Myocyte (in vitro differentiated cells): ENCODE data around the gene TMC1. TPM values are rescaled to one million over a fixed set of nuclear protein-coding genes. Genes with fewer than 3 reads are reported as not detected.
"Not testable (repeated sequence)": the region's sequence is repeated elsewhere in the genome, so short reads cannot be mapped to it uniquely, and the experiment has no call there.

Source experiments
- DNase-seq: peaks from one replicate; pipeline ENCODE4 v3.0.0-alpha.2; 2012; ENCODE audit warnings: low read depth
- total RNA-seq: library from RNA; depleted of rRNA; stranded (reverse); fragments of >200 nt; gene quantifications from 2 replicates; pipeline ENCODE4 v1.2.3, GENCODE V29; 2014

The TMC1 gene
- total RNA-seq, 1 donor from 2014 or later = 0.40 TPM

DNA sequence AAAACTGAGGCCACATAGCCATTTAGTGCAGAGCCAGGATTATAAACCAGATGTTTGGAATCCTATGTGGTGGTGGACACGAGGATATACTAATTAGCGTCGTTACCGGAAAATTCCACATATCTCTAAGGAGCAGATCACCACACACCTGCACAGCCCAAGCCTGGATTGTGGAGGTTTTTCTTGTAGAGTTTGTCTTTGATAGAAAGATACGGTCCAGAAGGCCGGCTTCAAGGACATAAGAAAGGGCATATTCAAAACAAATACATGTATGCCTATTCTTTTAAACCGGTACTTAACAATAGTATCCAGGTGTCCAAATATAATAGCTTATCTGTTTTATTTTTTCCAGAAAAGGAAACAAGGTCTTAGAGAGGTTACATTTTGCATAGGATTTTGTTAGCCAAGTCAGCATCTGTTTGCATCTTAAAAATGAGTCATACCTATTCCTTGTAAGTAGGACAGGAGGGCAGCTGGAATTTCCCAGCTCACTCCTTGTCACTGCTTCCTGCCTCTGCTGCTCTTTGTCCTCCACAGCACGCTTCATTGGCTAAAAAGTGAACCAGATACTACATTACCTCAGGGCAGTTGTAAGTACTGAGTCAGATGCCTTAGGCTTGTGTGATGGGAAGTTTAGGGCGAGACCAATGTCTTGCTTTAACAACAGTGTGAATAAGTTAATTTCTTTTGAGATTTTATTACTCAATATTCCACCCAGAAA, 3.6 kb downstream of the TMC1 start:
- DNase-seq = peak; percentile 71

DNA sequence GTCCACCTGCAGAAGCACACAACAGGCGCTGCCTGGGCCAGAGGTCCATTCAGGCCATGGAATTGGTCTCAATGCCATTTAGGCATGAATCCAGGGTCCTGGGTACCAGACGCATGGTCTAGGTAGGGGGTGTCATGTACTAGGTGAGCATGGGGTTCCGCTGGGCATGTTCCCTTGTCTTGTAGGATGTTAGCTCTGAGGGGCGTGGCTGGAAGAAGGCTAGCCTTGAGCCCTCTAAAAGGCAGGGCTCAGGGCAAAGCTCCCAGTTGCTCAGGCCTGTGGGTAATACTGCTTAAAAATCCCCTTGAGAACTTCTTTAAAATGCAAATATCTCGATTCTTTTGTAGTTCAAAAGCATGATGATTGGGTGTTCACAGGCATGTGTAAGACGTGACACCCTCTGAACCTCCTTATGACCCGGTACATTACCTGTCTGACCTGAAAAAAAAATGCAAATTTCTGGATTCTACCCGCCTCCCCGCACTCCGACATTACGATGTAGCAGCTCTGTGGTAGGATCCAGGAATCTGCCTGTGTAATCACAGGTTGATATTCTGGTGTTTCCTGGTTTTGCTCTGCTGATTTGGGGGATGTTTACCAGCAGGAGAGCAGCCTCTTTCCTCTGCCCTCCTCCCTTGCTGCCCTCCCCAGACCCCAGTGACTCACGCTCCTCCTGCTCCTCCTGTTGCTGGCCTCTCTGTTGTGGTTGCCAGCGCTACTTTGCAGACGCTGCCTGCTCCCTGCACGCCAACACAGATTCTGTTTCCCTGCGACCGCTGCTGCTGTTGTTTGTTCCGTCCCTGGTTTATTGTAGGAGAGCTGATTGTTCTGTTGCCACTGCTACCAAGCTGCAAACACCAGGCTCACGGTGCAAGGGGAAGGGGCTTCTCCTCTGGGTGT, 5.7 kb downstream of the TMC1 start:
- peak; percentile 95 for DNase-seq

DNA sequence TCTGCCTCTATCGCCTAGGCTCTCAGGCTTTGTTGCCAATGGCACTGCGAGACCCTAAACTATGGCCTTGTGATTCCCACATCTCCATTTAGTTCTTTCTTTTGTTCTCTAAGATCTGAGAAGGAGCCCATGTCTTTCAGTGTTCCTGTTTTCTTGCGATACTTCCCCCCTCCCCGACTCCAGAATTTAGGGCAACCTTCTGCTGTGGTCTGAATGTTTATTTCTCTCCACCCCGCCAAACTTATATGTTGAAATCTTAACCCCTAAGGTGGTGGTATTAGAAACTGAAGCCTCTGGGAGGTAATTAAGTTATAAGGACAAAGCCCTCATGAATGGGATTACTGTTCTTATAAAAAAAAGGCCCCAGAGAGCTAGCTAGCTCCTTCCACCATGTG, 6.4 kb downstream of the TMC1 start:
- DNase-seq = no peak

DNA sequence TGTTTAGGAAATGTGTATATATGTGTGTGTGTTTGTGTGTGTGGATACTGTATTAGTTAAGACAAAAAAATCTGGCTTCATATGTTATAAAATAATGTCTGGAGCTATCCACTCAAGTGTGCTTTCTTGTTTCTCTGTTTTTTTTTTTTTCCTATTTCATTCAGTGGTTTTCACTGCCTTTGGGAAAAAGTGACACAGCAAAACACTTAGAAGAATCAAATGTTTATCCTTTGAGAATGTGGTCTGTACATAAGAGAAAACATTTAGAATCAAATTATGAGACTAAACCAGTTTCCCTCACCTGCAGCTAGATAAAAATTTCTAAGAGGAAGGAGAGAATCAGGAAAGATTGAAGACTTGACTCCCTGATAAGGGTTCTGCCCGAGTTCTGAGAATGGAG, 8.1 kb downstream of the TMC1 start:
- no peak for DNase-seq

DNA sequence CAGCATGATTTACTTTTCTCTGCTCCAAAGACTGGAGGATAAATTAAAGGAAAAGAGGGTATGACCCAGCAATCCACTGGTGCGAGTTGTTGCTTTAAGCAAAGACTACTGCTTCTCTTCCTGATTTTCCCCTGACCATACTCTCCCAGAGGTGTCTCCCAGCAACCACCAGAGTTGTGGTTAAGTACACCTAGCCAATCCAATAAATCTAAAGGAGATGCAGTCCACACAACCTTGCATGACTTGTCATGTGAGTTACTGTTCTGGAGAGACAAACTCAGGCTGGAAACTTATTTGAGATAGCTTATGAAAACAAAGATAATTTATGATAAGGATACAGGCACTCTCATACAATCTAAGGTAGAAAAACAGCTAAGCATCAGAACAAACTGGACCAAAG, 11.9 kb downstream of the TMC1 start:
- DNase-seq = no peak

DNA sequence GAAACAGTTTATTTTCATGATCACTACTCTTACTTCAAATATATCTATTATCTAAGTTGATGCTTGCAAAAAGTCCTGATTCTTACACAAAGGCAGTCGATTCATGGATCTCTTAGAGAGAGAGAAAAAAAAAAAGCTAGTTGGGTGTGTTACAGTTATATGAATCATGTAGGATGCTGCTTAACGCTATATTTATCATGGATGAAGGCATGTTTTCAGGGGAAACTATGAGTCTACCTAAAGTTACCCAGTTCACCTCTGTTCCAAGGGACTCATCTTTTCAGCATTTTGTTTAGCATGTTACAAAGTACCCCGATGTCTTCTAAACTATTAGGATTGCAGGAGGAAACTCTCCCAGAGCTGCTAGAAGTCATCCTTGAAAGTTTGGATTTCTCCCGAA, 13.5 kb downstream of the TMC1 start:
- no peak for DNase-seq

DNA sequence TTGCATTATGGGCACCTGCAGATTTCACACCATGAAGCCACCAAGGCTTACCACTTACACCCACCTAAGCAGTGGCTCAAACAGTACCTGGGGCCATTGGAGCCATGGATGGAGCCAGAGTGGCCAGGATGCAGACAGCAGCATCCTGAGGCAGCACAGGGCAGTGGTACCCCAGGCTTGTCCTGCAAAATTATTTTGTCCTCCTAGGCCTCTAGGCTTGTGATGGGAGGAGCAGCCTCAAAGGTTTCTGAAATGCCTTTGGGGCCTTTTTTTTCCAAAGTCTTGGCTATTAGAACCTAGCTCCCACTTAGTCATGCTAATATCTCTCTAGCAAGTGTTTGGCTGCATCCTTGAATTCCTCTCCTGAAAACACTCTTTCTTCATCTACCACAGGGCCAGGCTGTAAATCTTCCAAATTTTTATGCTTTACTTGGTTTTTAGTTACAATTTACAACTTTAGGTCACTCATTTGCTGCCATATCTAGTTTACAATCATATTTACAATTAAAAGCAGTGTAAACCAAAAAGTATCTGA, 15.7 kb downstream of the TMC1 start:
- no peak for DNase-seq

DNA sequence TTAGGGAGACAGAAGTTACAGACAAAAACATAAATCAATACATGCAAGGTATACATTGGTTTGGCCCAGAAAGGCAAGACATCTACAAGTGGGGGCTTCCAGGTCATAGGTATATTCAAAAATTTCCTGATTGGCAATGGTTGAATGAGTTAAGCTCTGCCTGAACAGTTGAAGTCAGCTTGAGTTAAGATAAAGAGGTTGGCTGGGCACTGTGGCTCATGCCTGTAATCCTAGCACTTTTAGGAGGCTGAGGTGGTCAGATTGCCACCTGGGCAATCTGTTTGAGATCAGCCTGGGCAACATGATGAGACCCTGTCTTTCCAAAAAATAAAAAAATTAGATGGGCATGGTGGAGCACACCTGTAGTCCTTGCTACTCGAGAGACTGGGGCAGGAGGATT, 16.3 kb downstream of the TMC1 start:
- no peak for DNase-seq

DNA sequence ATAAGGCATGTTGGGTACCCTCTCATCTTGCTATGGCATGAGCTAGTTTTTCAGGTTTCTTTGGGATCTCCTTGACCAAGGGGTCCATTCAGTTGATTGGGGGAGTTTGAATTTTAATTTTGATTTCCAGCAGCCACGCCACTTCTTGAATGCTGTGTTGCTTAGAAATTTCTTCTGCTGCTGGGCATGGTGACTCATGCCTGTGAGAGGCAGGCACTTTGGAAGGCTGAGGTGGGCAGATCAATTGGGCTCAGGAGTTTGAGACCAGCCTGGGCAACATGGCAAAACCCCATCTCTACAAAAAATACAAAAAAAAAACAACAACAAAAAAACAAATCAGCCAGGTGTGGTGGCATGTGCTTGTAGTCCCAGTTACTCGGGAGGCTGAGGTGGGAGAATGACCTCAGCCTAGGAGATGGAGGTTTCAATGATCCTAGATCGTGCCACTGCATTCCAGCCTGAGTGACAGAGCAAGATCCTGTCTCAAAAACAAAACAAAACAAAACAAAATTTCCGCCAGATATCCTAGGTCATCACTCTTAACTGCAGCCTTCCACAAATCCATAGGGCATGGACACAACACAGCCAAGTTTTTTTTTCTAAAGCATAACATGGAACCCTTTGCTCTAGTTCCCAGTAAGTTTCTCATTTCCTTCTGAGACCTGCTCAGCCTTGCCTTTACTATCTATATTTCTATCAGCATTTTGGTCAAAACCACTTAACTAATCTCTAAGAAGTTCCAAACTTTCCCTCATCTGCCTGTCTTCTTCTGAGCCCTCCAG, 17.7 kb downstream of the TMC1 start:
- DNase-seq = no peak

DNA sequence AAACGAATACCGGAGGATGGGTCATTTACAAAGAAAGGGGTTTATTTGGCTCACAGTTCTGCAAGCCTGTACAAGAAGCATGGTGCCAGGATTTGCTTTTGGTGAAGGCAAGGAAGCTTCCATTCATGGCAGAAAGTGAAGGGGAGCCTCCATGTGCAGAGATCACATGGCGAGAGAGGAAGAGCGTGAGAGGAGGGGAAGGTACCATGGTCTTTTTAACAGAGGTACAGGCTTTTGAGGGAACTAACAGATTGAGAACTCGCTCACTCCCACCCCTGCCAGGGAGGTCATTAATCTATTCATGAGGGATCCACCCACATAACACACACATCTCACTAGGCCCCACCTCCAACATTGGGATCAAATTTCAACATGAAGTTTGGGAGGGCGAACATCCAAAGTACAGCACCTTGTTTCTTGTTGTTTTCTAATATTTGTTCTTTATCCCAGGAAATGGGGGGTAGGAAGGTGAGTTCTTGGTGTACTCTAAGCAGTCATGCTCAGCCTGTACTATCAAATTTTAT, 18.5 kb downstream of the TMC1 start:
- DNase-seq = peak; percentile 51

DNA sequence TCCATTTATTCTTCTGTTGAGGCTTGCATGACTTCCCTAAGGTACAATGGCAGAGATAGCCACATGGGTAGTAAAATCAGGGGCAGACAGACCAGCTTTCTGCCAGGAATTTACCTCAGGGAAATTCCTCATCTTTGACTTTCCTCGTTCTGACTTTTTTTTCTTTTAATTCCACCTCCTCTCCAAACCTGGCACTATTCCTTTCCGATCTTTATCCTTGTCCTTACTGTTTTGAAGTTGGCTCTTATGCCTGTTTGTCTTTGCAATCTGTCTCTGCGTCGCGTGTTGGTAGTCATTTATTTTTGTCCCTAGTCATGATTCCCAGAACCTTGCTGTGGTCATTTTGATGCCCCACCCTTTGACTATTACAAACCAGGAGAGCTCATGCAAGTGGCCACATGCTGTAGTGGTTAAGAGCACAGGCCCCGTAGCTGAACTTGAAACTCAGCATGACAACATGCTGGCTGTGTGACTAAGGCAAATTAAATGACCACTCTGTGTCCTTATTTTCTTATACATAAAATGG, 19.0 kb downstream of the TMC1 start:
- DNase-seq = peak; percentile 94

DNA sequence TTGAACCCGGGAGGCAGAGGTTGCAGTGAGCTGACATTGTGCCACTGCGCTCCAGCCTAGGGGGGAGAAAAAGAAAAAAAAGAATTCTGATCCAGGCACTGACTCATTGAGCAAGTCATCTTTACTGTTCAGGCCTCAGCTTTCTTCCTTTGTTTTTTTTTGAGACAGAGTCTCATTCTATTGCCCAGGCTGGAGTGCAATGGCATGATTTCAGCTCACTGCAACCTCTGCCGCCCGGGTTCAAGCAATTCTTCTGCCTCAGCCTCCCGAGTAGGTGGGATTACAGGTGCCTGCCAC, 21.1 kb downstream of the TMC1 start:
- DNase-seq = not testable (repeated sequence)

DNA sequence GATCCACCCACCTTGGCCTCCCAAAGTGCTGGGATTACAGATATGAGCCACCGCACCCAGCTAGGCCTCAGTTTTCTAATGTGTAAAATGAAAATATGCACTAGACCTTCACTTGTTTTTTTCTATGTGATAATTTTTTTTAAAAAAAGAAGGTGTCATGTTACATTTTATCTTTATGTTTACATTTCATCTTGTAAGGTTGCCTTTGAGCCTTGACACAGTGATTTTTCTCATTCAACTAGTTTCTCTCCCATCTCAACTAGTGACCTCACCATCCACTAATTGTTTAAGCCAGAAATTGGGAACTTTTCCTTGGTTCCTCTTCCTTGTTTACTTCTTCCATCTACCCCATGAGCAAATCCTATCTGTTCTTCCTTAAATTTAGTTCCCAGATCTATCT, 21.5 kb downstream of the TMC1 start:
- no peak for DNase-seq

DNA sequence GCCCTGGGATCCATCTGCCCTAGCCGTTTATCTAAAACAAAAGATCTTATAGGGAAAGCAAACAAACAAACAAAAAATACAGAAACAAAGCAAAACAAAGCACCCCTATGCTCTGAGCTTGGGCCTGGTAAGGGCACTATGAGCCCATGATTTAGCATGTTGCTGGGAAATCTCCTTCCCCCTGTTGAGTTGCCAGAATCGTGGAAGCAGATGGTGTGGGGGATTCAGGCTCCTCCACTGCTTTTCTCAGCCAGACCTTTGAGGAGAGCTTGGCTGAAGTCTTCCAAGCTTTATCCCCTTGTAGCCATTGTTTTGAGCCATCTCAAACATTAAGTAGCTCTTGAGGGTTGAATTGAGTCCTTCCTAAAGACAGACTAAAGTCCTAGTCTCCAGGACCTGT, 29.9 kb downstream of the TMC1 start:
- DNase-seq = no peak

DNA sequence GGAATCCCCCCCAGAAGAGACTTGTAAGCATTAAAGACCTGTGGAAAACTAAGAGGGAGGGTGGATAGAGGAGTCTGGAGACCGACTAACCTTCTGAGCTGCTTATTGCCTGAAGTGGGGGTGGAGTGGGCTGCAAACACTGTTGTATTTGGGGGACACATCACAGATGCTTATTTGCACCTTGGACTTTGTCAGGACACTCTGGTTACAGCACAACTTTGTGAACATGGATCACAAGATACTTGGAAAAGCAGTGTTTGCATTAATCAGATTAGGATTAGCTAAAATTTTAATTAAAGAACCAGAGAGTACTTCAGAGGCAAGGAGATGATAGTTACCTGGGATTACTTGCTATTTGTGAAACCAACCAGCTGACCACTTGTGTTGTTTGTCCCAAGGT, 30.9 kb downstream of the TMC1 start:
- no peak for DNase-seq

DNA sequence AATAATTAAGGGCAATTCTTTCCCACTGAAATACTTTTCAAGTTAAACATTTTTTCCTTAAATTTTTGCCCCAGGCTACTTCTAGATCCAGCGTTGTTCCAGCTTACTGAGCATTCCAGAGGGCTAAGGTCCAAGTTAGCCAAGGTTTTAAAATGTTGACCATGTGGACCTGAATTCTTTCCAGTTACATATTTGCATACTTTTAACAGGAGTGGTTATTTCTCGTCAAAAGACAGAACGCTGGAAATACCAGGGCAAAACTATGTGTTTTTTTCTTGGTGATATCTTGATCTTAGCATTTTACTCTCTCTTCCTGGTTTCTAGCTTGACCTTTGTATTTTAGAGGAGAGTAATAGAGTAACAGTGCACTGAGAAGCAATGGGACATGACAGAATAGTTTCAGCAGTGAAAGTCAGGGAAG, 32.8 kb downstream of the TMC1 start:
- DNase-seq = peak; percentile 48

DNA sequence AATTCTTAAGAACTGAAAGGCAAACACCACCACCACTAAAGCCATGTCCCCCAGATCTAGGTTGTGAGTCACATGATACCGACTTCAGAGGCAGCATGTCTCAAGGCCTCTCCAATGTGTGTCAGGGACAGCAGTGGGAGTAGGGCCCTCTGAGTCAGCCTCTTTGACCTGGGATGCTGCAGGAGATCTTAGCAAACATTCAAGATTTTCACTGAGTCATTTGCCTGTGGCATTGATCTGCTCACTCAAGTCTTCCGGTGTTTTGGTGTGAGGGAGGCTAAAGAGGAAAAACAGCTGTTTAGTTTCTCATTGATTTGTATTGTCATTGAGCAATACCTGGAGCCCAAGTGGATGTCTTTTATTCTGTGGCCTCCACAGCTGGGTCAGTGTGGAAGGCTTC, 36.1 kb downstream of the TMC1 start:
- peak; percentile 47 for DNase-seq

DNA sequence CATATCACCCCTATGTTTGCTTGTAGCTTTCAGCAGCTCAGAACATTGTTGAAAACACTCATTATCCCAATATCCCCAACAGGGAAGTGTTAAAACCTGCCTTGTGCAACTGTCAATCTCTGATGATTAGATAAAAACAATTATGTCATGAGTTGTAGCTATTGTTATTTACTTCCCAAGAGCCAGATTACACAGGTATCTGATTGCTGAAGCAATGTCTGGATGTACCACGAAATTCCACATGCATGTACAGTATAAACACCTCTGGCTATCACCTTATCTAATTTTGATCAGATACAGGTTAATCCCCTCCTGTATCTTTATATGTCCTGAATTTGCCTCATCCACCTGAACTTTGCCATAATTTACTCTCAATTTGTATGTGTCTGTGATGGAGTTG, 38.7 kb downstream of the TMC1 start:
- DNase-seq = no peak

DNA sequence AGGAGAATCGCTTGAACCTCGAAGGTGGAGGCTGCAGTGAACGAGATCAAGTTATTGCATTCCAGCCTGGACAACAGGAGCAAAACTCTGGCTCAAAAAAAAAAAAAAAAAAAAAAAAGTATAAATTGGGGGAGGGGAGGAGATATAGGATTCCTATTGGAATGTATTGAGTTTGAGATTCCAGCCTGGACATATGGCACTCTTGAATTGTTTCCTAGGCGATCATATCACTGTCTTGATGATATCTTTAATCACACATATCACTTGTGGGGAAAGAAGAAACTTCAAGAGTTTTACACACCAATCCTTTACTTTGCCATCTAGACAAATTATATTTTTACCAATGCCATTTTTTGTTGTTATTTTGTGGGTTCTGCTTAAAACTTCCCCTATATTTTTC, 42.4 kb downstream of the TMC1 start:
- no peak for DNase-seq

DNA sequence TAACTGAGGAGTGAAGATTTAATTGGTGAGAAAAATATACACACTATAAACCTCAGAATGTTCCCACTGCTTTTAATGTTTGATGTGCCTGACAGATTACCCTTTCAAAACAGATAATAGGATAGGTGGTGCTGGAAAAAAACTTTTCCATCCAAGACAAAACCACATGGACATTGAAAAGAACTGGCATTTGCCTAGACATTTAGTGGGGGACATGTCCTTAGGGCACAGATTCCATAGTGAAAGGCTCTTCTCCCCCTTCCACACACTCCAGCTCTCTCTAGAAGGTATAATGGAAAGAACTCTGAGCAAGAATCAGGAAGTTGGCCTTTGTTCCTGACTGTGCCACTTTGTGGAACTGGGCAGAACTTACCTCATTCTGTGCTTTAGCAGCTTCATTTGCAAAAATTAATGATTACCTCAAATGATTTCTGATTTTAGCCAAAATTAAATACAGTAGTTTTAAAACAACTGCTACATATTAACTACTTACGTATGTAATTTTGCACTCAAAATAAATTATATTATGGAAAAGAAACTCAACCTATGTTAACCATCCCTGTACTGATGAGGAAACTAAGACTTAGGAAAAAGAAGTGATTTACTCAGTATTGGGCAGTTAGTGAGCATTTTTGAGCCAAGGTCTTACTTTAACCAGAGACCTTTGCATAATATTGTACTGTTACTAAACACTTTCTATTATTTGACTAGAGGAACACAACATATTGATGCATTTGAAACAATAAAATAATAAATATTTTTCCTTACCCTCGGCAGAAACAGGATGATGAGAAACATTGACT, 43.3 kb downstream of the TMC1 start:
- DNase-seq = no peak

DNA sequence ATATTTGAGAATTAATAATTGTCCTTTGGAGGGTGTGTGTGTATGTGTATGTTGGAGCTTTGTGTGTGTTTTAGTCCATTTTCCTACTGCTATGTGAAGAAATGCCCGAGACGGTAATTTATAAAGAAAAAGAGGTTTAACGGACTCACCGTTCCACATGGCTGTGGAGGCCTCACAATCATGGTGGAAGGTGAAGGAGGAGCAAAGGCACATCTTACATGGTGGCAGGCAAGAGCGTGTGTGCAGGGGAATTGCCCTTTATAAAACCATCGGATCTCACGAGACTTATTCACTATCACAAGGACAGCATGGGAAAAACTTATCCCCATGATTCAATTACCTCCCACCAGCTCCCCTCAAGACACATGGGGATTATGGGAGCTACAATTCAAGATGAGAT, 44.1 kb downstream of the TMC1 start:
- DNase-seq = no peak
